Skin epidermis (tissue), 12 donors: ENCODE measurements around the gene R3HDML.

Experiments
- H3K27ac ChIP-seq, 21 experiments: fragments of 200-600 bp; sonication (generic) in 11 of 21; one replicate each; pipeline ENCODE4 v1.5.0; 2020; ENCODE audit warnings: mild to moderate bottlenecking in 3 of 21, inconsistent platforms in 2 of 21, moderate library complexity in 2 of 21
- H3K4me3 ChIP-seq, 7 experiments: fragments of 200-600 bp; sonication (generic) in 2 of 7; one replicate each; pipeline ENCODE4 v1.5.0; 2020; ENCODE audit warnings: inconsistent platforms in 2 of 7, mild to moderate bottlenecking in 2 of 7, moderate library complexity in 1 of 7

Gene R3HDML

GRCh38 chr20:44394702-44395460 is 58.0 kb downstream of the R3HDML start:
- Histone ChIP-seq H3K27ac (no peak overlapping the region), H3K4me3 (no peak overlapping the region)

GRCh38 chr20:44395461-44396340 is 58.9 kb downstream of the R3HDML start:
- H3K4me3 ChIP-seq: no peak overlapping the region
- no peak overlapping the region for H3K27ac ChIP-seq

- H3K4me3 ChIP-seq: no peak overlapping the region
- H3K27ac ChIP-seq: no peak overlapping the region
Measured at GRCh38 chr20:44396369-44397130, 59.7 kb downstream of the R3HDML start.

- H3K4me3 ChIP-seq: no peak overlapping the region
- no peak overlapping the region for H3K27ac ChIP-seq
Measured at GRCh38 chr20:44398335-44398734, 61.5 kb downstream of the R3HDML start.

- Histone ChIP-seq H3K4me3 (no peak overlapping the region), H3K27ac (no peak overlapping the region)
Measured at GRCh38 chr20:44399446-44399845, 62.6 kb downstream of the R3HDML start.

- H3K4me3 ChIP-seq: no peak overlapping the region
- no peak overlapping the region for H3K27ac ChIP-seq
Measured at GRCh38 chr20:44400671-44400969, 63.8 kb downstream of the R3HDML start.
